Endothelial cell of umbilical vein (primary cell): ENCODE data around the gene UQCRHL. TPM values are rescaled to one million over a fixed set of nuclear protein-coding genes. Genes with fewer than 3 reads are reported as not detected.
A peak's percentile ranks its signal among the peaks of the same experiment; 100 is the strongest.

Experiments used
- BruUV-seq: library from RNA; stranded (reverse); fragments of 400-500 nt; replicated peaks from 2 replicates; lab custom pipeline; 2021; lab: Mats Ljungman, UMichigan
- CTCF ChIA-PET: fragments of 300-600, 350-600 bp; sonication (Branson Sonifier 250); formaldehyde crosslinking; loops from one replicate; lab custom pipeline; 2021; ENCODE audit warnings: antibody characterized with exemption, inconsistent platforms; lab: Charles Lee
- POLR2A ChIA-PET: fragments of 300-600, 350-600 bp; sonication (Branson Sonifier 250); formaldehyde crosslinking; loops from one replicate; lab custom pipeline; 2021; ENCODE audit warnings: antibody characterized with exemption, inconsistent platforms; lab: Charles Lee
- DNase-seq: peaks from one replicate; pipeline ENCODE4 v3.0.0-alpha.2; 2011; ENCODE audit warnings: low read depth, low spot score
- FAIRE-seq: peaks from 2 replicates; lab custom pipeline; 2011; peaks lifted over from hg19 to GRCh38; lab: Jason Lieb, UNC
- H2AFZ ChIP-seq: 2 replicates; pipeline ENCODE4 v1.6.0; 2012; ENCODE audit warnings: low read depth, low read length, control low read depth, inconsistent platforms
- H3K27ac ChIP-seq: 2 replicates; pipeline ENCODE4 v1.5.1; 2011; ENCODE audit warnings: low read depth, mild to moderate bottlenecking, control low read depth, low read length, moderate library complexity; ENCODE audit not compliant: insufficient read depth
- H3K27me3 ChIP-seq, 2 experiments: 2 replicates each; pipeline versions ENCODE4 v1.6.0 to v1.6.1; 2011; ENCODE audit warnings: low read length in 2 of 2, mixed read lengths in 1 of 2; ENCODE audit not compliant: control insufficient read depth in 2 of 2, insufficient read depth in 2 of 2
- H3K36me3 ChIP-seq, 2 experiments: 2 replicates in 1 of 2; 3 replicates in 1 of 2; pipeline ENCODE4 v1.5.1; 2011; ENCODE audit warnings: low read length in 2 of 2, mild to moderate bottlenecking in 1 of 2, moderate library complexity in 1 of 2; ENCODE audit not compliant: control insufficient read depth in 2 of 2, insufficient read depth in 2 of 2; ENCODE audit errors: extremely low read depth in 1 of 2
- H3K4me1 ChIP-seq: 3 replicates; pipeline ENCODE4 v1.5.1; 2011; ENCODE audit warnings: mild to moderate bottlenecking, low read length; ENCODE audit not compliant: control insufficient read depth, insufficient read depth; ENCODE audit errors: extremely low read depth
- H3K4me2 ChIP-seq: 2 replicates; pipeline ENCODE4 v1.6.1; 2011; ENCODE audit warnings: low read length, control low read depth, mixed read lengths; ENCODE audit not compliant: insufficient read depth
- H3K4me3 ChIP-seq, 3 experiments: fragments of 200-600 bp in 1 of 3; sonication (generic), shearing (Covaris generic) in 1 of 3; replicated peaks in 1 of 3; 2 replicates each; pipeline ENCODE4 v1.5.1; 2011 to 2016; ENCODE audit warnings: control low read depth in 3 of 3, low read length in 3 of 3, mild to moderate bottlenecking in 2 of 3, inconsistent platforms in 1 of 3, low read depth in 1 of 3, moderate library complexity in 1 of 3; ENCODE audit not compliant: insufficient read depth in 1 of 3
- H3K79me2 ChIP-seq: 2 replicates; pipeline ENCODE4 v1.6.0; 2012; ENCODE audit warnings: low read length, inconsistent platforms; ENCODE audit not compliant: control insufficient read depth, insufficient read depth
- H3K9ac ChIP-seq: replicated peaks from 2 replicates; pipeline ENCODE3; 2011; ENCODE audit warnings: low read length, control low read depth; ENCODE audit not compliant: insufficient read depth; ENCODE audit errors: extremely low read depth
- H3K9me1 ChIP-seq: replicated peaks from 3 replicates; pipeline ENCODE4 v1.6.0; 2011; ENCODE audit warnings: mild to moderate bottlenecking, low read length; ENCODE audit not compliant: control insufficient read depth, insufficient read depth; ENCODE audit errors: extremely low read depth
- H3K9me3 ChIP-seq: replicated peaks from 2 replicates; pipeline ENCODE4 v1.5.1; 2012; ENCODE audit warnings: low read length, inconsistent platforms; ENCODE audit not compliant: control insufficient read depth, insufficient read depth
- H4K20me1 ChIP-seq: replicated peaks from 2 replicates; pipeline ENCODE3; 2011; ENCODE audit warnings: mild to moderate bottlenecking, low read length; ENCODE audit not compliant: control insufficient read depth, insufficient read depth; ENCODE audit errors: extremely low read depth
- CTCF ChIP-seq, 2 donors: IDR thresholded peaks; 1 replicate in 1 of 2; 2 replicates in 1 of 2; pipeline ENCODE4 v1.5.1; 2011; ENCODE audit warnings: low read length in 2 of 2, mild to moderate bottlenecking in 2 of 2, moderate library complexity in 2 of 2, control low read depth in 1 of 2, inconsistent platforms in 1 of 2, low read depth in 1 of 2; ENCODE audit not compliant: insufficient read depth in 1 of 2; ENCODE audit errors: extremely low read depth in 1 of 2
- FOS ChIP-seq: IDR thresholded peaks from 2 replicates; pipeline ENCODE4 v1.6.1; 2011; ENCODE audit warnings: mild to moderate bottlenecking, low read length, moderate library complexity, borderline replicate concordance; ENCODE audit not compliant: insufficient read depth
- GATA2 ChIP-seq: IDR thresholded peaks from 2 replicates; pipeline ENCODE4 v1.7.0; 2011; ENCODE audit warnings: low read depth, mild to moderate bottlenecking, moderate library complexity, mixed read lengths, low read length; ENCODE audit not compliant: insufficient read length, insufficient read depth
- JUN ChIP-seq: IDR thresholded peaks from 2 replicates; pipeline ENCODE4 v1.6.1; 2011; ENCODE audit warnings: borderline replicate concordance, low read depth; ENCODE audit not compliant: insufficient read length, insufficient read depth
- MYC ChIP-seq: IDR thresholded peaks from one replicate; pipeline ENCODE4 v1.6.1; 2011; ENCODE audit warnings: mild to moderate bottlenecking, low read depth, low read length
- POLR2AphosphoS5 ChIP-seq: IDR thresholded peaks from 2 replicates; pipeline ENCODE4 v1.6.1; 2012; ENCODE audit warnings: low read depth, mild to moderate bottlenecking, control low read depth, low read length, moderate library complexity; ENCODE audit not compliant: insufficient read depth
- dilution Hi-C: fragments of 300-500 bp; cut with MboI; formaldehyde crosslinking; loops from one replicate; pipeline ENCODE4 v1.15.0; 2019; ENCODE audit warnings: low sequenced_read_pairs; ENCODE audit not compliant: extremely low pct_ligation_motif_present
- intact Hi-C: fragments of 100-400 bp; cut with micrococcal nuclease; formaldehyde crosslinking; loops from one replicate; pipeline ENCODE4 v1.10.0; 2022
- polyA plus RNA-seq, 4 experiments: library from polyadenylated mRNA; depleted of rRNA in 3 of 4; stranded (reverse) in 3 of 4; unstranded in 1 of 4; fragments of >200 nt; gene quantifications; 2 replicates each; pipeline versions ENCODE4 v1.2.1 to v1.2.3, GENCODE V29; 2011 to 2012; ENCODE audit warnings: missing spikeins in 1 of 4
- total RNA-seq: library from RNA; stranded (reverse); gene quantifications from 2 replicates; pipeline ENCODE4 v1.2.3, GENCODE V29; 2021

Gene UQCRHL
- total and polyA plus RNA-seq, 2 donors (not counting 3 experiments of a cell fraction or from before 2014, with no cell fraction given): 0.92 to 1.4 TPM

DNA sequence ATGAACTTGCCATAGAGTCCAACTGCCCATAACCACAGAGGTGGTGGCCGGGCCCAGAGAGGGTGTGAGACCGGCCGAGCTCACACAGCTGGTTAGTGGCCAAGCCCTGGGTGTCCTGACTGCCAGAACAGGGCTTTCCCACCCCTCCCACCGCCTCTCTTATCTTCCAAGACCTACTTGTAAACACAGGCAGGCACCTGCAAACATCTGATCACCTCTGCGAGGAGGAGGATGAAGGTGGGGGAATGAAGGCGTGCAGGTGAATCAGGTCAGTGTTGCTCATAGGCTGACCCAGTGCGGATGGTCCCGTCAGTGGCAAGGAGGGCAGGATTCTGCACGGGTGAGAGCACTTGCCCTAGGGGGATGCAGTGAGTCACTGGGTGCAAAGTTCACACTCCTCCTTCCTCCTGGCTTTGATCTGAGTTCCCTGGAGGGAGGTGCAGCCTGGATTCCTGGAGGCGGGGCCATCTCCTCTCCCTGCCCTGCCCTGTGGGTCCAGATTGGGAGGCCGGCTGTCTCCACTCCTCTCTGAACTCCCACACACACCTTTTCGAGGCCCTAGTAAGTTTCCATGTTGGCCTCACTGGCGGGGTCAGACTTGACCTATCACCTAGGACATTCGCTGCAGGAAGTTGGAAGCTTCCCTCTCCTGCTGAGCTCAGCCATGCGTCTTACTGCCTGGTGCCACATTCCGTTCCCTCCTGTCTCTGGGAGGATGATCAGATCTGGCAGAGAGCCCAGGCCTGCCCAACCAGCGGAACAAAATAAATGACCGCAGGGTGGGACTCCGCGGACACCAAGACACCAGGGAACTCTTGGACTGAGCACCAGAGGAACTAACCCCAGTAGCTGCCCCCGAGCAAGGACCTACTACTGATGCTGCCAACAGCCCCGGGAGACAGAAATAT lies 7.3 kb downstream of the UQCRHL start:
- DNase-seq (peak; percentile 28), FAIRE-seq (peak; percentile 76)
- no peak for TF ChIP-seq JUN
- no peak for TF ChIP-seq MYC
- TF ChIP-seq POLR2AphosphoS5: no peak
- TF ChIP-seq FOS: peak; percentile 33
- peak; percentile 74 for TF ChIP-seq GATA2
- TF ChIP-seq CTCF (IDR thresholded peaks at IDR 0.05; ENCODE audit: extremely low read depth in 1 of 2, insufficient read depth in 1 of 2, low read depth in 1 of 2, low read length in 2 of 2): no peak
- POLR2A ChIA-PET: interaction anchor here (1.4 kb wide), 1 partner anchor 47 kb away, joined by 3 read pairs; the partner anchor contains the start of gene SPEN
- Histone ChIP-seq H3K36me3 (no peaks in the 10 kb centered on the region), H4K20me1 (no peaks in the 10 kb centered on the region), H3K79me2 (no peaks in the 10 kb centered on the region), H3K9me3 (no peaks in the 10 kb centered on the region), H3K9me1 (no peaks in the 10 kb centered on the region), H3K27ac (peak overlapping the region; percentile 63), H3K9ac (peak overlapping the region; percentile 1), H2AFZ (peak overlapping the region; percentile 45), H3K4me2 (no peak overlapping the region), H3K27me3 (no peaks in the 10 kb centered on the region), H3K4me1 (peaks cover 46% of the 10 kb centered on the region), H3K4me3 (no peak overlapping the region)
- CTCF ChIA-PET: interaction anchor here (1.0 to 7.1 kb wide), 6 partner anchors 8 to 194 kb away, joined by 3 to 75 read pairs (median 4); no protein-coding TSS in a partner anchor
- dilution Hi-C loops (no loop called here), intact Hi-C loops (loop anchor here (1.0 to 5.0 kb wide), 3 partner anchors 35 to 347 kb away; partner anchors contain the start of gene SPEN)
- BruUV-seq: no TSS peak
